ENCODE data around the gene VSTM2B. TPM values are rescaled to one million over a fixed set of nuclear protein-coding genes. Genes with fewer than 3 reads are reported as not detected.

Gene VSTM2B
- total and polyA plus RNA-seq, 2 of the 4 experiments (the other 2 are of a cell fraction), result not detected

DNA sequence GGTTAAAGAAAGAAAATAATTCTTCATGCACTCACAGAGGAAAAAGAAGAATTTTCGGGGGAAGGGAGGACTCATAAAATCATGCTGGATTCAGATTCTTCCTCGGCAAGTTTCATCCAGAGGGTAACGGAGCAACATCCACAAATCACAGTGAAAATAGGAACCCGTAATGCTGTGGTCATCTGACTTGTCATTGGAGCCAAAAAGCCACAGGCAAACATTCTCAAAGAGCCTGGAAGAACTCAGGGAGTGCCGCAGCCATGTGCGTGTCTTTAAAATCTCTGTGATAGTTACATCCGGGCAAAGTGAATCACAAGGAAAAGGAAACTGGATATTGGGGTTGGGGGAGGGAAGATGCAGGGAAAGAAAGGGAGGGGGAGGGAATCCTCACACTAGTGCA lies 33.0 kb upstream of the VSTM2B start:
- no peak overlapping the region for H3K56ac ChIP-seq (ENCODE audit: extremely low read depth, insufficient read depth, low read length)
- H2BK15ac ChIP-seq (ENCODE audit: low read depth, low read length), result no peak overlapping the region
- no peak overlapping the region for H3K4me3 ChIP-seq (ENCODE audit: insufficient read depth, low read depth, low read length)
- TF ChIP-seq RAD21 (IDR thresholded peaks at IDR 0.05; ENCODE audit: low read length) (no peak), MXI1 (IDR thresholded peaks at IDR 0.05; ENCODE audit: borderline replicate concordance, low read depth, low read length) (no peak), MAZ (IDR thresholded peaks at IDR 0.05; ENCODE audit: borderline replicate concordance, low read depth, low read length) (no peak)
- TF ChIP-seq, protein P1, sequence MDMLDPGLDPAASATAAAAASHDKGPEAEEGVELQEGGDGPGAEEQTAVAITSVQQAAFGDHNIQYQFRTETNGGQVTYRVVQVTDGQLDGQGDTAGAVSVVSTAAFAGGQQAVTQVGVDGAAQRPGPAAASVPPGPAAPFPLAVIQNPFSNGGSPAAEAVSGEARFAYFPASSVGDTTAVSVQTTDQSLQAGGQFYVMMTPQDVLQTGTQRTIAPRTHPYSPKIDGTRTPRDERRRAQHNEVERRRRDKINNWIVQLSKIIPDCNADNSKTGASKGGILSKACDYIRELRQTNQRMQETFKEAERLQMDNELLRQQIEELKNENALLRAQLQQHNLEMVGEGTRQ (IDR thresholded peaks at IDR 0.05; ENCODE audit: low read depth, low read length), result no peak
- TF ChIP-seq, protein P2, sequence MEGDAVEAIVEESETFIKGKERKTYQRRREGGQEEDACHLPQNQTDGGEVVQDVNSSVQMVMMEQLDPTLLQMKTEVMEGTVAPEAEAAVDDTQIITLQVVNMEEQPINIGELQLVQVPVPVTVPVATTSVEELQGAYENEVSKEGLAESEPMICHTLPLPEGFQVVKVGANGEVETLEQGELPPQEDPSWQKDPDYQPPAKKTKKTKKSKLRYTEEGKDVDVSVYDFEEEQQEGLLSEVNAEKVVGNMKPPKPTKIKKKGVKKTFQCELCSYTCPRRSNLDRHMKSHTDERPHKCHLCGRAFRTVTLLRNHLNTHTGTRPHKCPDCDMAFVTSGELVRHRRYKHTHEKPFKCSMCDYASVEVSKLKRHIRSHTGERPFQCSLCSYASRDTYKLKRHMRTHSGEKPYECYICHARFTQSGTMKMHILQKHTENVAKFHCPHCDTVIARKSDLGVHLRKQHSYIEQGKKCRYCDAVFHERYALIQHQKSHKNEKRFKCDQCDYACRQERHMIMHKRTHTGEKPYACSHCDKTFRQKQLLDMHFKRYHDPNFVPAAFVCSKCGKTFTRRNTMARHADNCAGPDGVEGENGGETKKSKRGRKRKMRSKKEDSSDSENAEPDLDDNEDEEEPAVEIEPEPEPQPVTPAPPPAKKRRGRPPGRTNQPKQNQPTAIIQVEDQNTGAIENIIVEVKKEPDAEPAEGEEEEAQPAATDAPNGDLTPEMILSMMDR (conservative IDR thresholded peaks at IDR 0.05; ENCODE audit: low read depth, low read length), result no peak
- H3K9ac ChIP-seq (ENCODE audit: low read depth, low read length), result no peak overlapping the region
- no peak overlapping the region for H2BK20ac ChIP-seq (ENCODE audit: low read depth, low read length)
- ChIA-PET POLR2A (ENCODE audit: unreplicated experiment) (no interaction called here), CTCF (no interaction called here)
- DNase-seq (peak; percentile 1), ATAC-seq (ENCODE audit: low read depth) (no peak)
- no peak overlapping the region for H3K14ac ChIP-seq (replicated peaks; ENCODE audit: low read depth, low read length)
- no peak overlapping the region for H3K27ac ChIP-seq (ENCODE audit: insufficient read depth, low read length)
- no peaks in the 10 kb centered on the region for H3K4me1 ChIP-seq (ENCODE audit: control insufficient read depth, insufficient read depth, low read length)
- H2AFZ ChIP-seq (replicated peaks; ENCODE audit: low read length, poor library complexity), result no peak overlapping the region
- 0% methylated on average over 3 of the region's 7 CpGs; no CpG with 5 or more reads in 1 of the 2 experiments for WGBS, 2 experiments (ENCODE audit: extremely low coverage in 2 of 2, insufficient read length in 1 of 2)
- peaks cover 3% of the 10 kb centered on the region; the same call in 1 of the 2 replicates for H3K9me3 ChIP-seq (ENCODE audit: control insufficient read depth, insufficient read depth, low read length)
- intact Hi-C loops (cut with micrococcal nuclease) (no loop called here), in situ Hi-C loops (cut with MboI; ENCODE audit: low sequenced_read_pairs) (no loop called here), dilution Hi-C loops (cut with HindIII; ENCODE audit: low sequenced_read_pairs, unreplicated experiment) (no loop called here)
- no peak overlapping the region for H2AK5ac ChIP-seq (ENCODE audit: low read depth, low read length)
- H4K5ac ChIP-seq (ENCODE audit: low read depth, low read length), result no peak overlapping the region
- no peak overlapping the region for H3K18ac ChIP-seq (ENCODE audit: low read depth, low read length)
- H2BK5ac ChIP-seq (ENCODE audit: low read depth, low read length, poor library complexity, severe bottlenecking), result no peak overlapping the region
- H4K91ac ChIP-seq (ENCODE audit: insufficient read depth, low read depth, low read length), result no peak overlapping the region
- no peaks in the 10 kb centered on the region for H3K79me1 ChIP-seq (ENCODE audit: low read depth in 1 of 2, low read length in 2 of 2)
- H3K36me3 ChIP-seq (ENCODE audit: control insufficient read depth, insufficient read depth, low read length), result no peaks in the 10 kb centered on the region
- peak overlapping the region; percentile 35; the same call in 1 of the 2 replicates for H3K4me2 ChIP-seq (ENCODE audit: low read depth, low read length)
- H2AK9ac ChIP-seq (replicated peaks; ENCODE audit: low read depth, low read length, poor library complexity), result no peak overlapping the region
- BruUV-seq (replicated peaks), result no TSS peak
- no peaks in the 10 kb centered on the region for H4K20me1 ChIP-seq (ENCODE audit: insufficient read depth, low read length)
- no peaks in the 10 kb centered on the region for H3K27me3 ChIP-seq (ENCODE audit: control insufficient read depth, insufficient read depth, low read length)
- H3K9me1 ChIP-seq (ENCODE audit: insufficient read depth, low read length), result no peaks in the 10 kb centered on the region
- no peak overlapping the region for H4K8ac ChIP-seq (ENCODE audit: low read depth in 2 of 2, low read length in 2 of 2)
- no peak overlapping the region for H3K4ac ChIP-seq (ENCODE audit: low read depth, low read length)
- H3K23ac ChIP-seq (ENCODE audit: low read depth, low read length), result no peak overlapping the region
- no peak overlapping the region for H2BK120ac ChIP-seq (ENCODE audit: low read depth, low read length)

Measured in IMR-90 (cell line).